CD4-positive, alpha-beta T cell treated with Interferon gamma for 1 hour (primary cell): ENCODE data around the gene SHANK3.

Source experiments
- DNase-seq: peaks from one replicate; pipeline ENCODE4 v3.0.0-alpha.2; 2020

Gene SHANK3

DNA sequence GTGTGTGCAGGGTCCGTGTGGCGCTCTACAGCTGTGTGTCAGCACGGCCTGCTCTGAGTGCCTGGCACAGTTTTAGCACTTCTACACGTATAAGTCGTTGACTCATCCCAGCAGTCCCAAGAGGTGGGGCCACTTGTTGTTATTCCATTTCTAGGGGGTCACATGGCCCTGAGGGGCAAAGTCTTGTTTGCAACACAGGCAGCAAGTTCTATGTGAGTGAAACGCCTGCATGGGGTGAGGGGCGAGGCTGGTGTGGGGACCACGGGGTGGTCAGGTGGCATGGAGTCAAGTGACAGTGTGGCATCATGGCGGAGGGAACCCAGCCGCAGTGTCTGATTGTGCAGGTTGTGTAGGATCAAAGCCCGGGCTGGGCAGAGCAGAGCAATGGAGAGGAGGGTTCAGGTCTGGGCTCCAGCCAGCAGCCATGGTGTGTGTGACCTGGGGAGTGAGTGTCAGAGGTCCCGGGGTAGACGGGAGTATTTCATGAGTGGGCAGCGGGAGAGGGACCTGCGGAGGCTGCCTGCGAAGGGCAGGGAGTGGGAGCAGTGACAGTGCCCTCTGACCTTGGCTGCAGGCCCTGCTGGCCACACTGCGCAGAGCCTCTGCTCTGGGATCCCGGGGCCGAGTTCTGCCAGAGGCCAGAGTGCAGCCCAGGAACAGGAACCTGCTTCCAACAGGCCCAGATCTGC lies 27.9 kb downstream of the SHANK3 start:
- DNase-seq, result no peak

DNA sequence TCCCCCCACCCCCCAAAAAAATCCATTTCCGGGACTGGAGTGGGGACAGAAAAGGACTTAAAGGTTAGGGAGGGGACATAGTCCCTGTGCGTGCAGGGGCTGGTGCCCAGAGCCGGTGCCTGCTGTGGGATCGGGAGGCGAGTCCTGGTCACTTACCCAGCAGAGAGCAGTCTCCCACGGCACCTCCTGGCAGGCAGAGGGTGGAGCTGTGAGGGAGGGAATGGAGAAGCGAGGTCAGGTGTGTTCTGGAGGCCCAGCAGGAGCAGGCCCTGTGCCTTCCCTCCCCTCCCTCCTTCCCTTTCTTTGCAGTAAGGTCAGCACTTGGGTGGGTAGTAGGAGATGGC lies 28.4 kb downstream of the SHANK3 start:
- DNase-seq, result no peak

DNA sequence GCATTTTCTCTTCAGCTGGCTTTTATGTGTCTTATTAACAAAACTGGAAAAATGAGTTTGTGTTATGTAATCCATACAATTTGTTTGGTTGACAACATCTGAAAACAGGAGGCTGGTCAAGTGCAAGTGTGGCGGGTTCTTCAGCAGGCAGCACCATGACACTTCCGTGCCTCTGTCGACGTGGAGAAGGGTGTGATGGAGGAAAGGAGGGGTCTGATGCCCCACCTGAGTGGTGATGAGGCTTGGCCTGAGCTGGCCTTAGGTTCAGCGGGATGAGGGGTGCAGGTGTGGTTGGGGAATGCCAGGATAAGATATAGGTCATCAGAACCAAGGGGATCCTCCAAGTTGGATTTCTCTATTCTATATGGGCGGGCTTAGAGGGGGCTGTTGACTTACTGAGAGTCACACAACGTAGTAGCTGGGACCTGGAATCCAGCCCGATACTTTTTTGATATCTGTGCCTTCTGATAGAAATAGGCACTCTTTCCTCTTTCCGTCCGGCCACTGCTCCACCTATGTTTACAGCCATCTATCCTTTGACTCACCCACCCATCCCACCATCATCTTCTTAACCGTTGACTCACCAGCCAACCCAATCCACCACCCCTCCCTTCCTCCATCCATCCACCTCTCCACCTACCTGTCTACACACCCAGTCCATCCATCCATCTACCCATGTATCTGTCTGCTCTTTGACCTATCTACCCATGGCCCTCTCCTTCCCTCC lies 29.0 kb downstream of the SHANK3 start:
- no peak for DNase-seq

DNA sequence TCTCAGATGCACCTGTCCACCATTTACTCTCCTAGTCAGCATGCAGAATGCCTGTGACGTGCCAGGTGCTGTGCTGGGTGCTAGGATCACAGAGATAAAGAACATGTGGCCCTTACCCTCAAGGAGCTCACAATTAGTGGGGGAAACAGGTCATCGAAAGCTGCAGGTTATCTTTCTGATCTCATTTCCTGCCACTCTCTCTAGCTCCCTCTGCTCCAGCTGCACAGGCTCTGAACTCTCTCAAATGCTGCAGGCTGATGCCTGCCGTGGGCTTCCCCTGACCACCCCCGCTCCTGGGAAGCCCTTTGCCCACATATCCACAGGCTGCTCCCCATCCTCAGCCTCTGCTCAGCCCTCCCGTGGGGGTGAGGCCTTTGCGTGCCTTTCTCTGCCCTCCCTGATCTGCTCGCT lies 29.6 kb downstream of the SHANK3 start:
- no peak for DNase-seq

DNA sequence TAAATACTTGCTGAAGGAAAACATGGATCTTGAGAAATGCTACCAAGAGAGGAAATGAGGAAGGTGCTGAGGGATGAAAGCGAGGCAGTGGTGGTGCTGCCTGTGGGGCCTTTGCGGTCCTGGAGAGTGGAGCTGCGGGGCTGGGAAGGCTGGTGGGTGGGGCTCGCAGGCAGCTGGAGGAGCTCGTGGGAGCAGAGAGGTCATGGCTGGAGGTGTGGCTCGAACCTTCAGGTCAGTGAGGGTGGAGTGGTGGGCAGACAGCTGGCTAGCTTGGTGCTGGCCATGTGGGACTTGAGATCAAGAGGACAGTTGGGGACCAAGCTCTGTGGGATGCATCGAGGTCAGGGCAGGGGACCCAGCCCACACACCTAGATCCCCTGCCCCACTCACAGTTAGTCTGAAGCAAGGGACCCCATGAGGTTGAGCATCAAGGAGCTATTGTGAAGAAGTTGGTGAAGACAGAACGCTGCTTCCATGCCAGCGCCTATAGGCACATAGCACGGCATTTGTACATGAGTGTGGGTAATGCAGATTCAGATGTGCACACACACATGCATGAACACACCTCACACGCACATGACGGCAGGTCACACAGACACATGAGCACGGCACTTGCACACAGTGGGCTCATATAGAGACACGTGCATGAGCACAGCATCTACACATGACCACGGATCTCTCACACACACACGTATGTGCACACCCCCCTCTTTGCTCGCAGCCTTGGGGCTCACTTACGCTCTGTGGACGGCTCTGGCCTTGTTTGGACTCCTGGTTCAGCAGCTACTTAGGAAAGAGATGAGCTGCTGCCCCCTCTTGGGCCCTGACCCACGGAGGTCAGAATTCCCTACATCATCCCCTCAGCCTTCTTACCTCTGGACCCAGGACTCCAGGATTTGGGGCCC lies 30.4 kb downstream of the SHANK3 start:
- no peak for DNase-seq

DNA sequence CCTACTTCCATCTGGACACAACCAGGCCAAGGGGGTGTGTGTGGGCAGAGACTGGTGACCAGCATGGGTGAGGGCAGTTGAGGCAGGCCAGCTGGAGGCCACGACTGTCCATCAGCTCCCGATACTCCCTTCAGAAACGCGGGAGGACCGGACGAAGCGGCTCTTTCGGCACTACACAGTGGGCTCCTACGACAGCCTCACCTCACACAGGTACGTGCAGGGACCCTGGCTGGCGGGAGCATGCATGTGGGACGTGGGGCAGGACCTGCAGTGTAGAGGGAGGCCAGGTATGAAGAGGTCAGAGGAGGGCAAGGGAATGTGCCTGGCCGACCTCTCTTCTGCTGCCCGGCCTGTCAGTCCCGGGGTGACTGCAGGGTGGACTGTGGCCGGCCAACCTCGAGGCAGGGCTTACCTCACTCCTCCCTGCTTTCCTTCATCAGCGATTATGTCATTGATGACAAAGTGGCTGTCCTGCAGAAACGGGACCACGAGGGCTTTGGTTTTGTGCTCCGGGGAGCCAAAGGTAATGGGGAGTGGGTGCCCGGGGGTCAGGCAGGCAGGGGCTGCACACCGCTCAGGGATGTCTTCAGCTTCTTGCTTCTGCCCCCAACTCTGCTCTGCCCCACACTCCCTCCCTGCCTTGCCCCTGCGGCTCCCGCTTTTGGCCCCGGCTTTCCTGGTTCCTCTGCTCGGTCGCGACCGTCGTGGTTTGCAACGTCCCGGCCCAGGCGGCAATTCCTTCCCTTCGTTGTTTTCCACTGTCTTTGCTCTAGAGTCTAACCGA lies 31.3 kb downstream of the SHANK3 start:
- no peak for DNase-seq

DNA sequence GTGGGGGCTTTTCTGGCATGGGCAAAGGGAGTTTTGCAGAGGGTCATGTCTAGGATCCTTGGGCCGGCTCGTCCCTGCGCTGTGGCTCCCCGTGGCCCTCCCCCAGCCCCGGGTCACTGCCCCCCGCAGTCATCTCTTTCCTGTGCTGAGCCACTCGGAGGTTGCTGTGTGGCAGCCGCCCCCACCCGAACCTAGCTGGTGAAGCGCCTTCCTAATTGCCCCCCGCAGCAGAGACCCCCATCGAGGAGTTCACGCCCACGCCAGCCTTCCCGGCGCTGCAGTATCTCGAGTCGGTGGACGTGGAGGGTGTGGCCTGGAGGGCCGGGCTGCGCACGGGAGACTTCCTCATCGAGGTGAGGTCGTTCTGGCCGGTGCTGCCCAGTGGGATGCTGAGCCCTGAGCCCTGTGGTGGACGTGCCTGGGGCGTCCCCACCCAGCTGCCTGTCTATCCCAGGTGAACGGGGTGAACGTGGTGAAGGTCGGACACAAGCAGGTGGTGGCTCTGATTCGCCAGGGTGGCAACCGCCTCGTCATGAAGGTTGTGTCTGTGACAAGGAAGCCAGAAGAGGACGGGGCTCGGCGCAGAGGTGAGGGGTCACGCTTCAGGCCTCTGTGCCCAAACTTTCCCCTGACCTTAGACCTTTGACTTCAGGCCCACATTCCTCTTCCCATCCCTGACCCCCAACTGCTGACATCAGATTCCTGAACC lies 32.0 kb downstream of the SHANK3 start:
- DNase-seq, result no peak

DNA sequence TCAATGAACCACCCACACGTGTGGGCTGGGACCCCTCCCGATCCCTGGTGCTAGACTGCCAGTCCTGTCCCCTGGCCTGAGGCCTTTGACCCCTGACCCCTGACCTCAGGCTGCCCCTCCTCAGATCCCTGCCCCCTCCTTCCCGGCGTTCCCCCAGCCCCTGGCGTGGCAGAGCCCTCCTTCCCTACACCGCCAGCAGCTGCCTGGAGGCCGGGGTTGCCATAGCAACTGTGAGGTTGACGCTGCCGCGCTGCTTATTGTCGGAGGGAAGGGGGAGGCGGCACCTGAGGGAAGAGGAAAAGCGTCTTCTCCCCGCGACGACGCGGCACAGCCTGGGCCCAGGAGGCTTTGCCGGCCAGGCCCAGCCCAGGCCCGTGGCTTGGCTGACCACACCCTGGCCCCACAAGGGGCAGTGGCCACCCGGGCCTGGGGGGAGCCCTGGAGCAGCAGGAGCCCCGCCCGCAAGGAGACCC lies 32.6 kb downstream of the SHANK3 start:
- DNase-seq, result no peak

DNA sequence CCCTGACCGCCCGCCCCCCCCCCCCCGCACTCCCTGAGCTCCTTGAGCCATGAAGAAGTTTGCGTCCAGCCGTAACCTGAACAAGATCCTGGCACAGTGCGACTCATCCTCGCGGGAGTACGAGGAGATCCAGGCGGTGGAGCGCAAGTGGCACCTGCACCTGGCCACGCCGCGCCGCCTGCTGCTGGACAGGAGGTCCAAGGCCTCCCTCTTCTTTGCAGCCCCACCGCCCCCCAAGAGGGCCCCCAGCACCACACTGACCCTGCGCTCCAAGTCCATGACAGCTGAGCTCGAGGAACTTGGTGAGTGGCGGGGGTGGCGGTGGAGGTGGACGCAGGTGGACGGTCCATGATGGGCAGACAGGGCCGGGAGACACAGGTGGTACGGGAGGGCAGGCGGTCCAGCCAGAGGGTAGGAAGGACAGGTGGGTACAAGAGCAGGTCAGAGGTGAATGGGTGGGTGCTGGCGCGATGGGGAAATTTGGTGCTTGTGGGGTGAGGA lies 33.3 kb downstream of the SHANK3 start:
- DNase-seq, result no peak

DNA sequence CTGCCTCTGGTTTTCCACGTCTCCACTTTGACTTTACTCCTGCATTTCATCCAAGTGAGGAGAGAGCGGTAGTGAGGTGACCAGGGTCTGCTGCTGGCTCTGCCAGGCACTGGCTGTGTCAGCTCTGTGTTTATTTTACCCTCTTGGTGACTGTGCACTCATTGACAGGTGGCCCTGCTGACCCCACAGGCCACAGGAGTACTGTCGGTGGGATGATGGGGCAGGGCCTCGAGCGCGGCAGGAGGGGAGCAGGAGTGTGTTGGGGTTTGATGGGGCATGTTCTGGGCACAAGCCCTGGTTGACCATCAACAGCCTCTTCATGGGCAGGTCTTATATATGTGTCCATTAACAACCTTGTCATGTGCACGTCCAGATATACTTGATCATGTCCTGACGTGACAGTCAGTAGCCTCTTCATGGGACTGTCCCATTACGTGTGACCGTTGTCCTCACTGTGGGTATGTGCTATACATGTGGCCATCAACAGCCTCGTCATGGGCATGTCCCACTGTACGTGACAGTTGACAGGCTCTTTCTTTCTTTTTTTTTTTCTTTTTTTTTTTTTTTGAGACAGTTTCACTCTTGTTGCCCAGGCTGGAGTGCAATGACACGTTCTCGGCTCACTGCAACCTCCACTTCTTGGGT lies 34.0 kb downstream of the SHANK3 start:
- DNase-seq, result no peak

DNA sequence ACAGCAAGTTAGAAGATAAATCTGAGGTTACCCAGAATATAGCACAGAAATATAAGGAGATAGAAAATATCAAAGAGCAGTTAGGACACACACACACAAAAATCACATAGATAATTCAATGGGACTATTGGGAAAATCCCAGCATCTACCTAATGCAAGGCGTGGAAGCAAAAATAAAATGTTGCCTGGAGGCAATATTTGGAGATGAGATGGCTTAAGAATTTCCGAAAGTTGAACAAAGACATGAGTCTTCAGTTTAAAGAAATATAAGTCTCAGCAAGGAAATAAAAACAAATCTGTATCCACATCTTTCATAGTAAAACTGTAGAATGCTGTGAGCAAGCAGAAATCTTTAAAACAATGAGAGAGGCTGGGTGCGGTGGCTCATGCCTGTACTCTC lies 35.9 kb downstream of the SHANK3 start:
- DNase-seq, result no peak

DNA sequence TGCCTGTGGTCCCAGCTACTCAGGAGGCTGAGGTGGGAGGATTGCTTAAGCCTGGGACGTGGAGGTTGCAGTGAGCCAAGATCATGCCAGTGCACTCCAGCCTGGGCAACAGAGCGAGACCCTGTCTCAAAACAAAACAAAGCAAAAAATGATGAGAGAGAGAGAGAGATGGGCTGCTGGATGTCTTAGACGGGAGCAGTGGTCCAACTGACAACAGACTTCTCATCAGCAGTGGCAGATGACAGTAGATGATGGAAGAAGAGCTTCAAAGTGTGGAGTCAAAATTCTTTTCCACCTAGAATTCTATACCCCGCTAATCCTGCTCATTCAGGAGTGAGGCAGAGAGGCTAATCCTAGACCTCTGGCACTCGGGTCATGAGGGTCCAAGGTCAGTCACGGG lies 36.4 kb downstream of the SHANK3 start:
- DNase-seq, result no peak

DNA sequence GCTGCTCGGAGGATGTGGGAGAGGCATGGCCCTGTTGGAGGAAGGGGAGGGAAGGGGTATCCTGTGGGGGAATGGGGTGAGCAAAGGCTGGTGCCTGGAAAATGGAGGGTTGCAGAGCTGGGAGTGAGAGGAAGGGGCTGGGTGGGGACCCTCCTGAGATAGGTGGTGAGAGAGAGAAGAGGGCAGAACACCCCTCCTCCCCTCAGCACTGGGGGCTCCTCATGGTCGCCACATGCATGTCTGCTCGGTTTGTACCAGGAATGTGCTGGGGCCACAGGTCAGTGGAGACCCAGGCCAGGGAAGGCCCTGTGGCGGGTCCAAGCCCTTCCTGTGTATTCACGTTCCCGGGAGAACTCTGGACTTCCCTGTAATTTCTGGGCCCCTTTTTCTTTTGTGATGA lies 37.6 kb downstream of the SHANK3 start:
- no peak for DNase-seq

DNA sequence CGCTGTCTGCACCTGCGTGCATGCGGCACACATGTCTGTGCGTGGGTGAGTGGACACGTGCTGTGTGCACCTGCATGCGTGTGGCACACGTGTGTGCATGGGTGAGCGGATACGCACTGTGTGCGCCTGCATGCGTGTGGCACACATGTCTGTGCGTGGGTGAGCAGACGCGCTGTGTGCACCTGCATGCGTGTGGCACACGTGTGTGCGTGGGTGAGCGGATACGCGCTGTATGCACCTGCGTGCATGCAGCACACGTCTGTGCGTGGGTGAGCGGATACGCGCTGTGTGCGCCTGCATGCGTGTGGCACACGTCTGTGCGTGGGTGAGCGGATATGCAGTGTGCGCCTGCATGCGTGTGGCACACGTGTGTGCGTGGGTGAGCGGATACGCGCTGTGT lies 38.3 kb downstream of the SHANK3 start:
- DNase-seq, result no peak

DNA sequence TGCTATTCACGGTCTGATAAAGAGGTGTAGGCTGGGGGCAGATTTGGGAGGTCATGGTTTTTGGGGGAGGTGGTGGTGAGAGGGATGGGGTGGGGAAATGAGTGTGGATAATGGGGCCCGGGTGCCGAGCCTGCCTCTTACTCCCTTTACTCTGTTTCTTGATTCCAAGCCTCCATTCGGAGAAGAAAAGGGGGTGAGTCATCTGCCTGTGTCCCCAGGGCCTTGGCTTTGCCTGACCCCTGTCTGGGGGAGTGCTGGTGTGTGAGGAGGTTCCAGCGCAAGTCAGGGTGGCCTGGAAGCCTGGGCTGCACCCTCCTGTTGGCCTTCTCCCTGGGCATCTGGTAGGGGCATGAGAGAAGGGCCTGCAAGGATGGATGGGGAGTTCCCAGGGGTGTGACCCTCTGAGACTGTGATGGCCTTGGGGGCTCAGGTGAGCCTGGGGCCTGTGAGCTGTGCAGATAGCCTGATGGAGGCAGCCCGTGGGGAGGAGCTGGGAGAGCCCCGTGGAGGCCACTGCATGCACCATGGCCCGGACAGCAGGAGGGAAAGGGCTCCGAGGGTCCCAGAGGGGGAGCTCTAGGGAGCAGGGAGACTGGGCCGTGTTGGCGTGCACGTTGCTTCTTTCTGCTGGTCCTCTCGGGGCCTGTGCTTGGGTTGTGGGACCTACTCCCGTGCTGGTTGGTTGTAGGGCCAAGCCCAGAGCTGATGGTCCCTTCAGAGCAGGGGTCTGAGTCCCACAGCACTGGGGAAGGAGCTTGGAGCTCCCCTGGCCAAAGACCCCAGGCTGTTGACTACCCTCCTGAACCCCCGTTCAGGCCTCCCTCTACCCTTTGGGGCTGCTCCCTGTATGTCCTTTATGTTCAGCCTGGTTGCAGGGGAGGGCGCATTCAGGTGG lies 39.1 kb downstream of the SHANK3 start:
- DNase-seq, result no peak

DNA sequence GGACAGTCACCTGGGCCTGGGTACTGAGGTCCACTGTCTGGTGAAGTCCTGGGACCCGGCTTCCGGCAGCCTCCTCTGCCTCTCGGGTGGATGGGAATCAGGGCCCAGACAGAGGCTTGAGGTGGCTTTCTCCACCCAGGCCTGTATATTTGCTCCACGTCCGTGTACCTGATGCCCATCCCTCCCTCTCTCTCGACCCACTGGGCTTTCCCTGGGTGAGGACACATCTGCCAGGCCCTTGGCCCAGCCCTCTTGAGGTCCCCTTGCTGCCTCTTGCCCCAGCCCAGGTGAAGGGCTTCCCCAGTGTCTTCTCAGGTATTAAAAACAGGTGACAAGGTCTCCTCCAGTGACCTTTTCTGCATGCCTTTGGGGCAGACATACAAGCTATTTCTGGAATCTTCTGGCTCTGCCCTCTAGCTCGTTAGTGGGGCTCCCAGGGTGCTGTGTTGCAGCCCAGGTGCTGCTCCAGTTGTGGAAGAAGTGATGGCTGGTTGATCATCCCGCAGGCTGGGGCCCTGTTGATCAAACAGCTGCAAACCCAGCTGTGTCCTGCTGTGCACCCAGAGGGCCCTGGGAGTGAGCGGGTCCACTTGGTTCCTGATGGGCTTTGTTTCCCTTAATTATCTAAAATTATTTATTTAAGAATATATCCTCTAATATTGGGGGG lies 39.9 kb downstream of the SHANK3 start:
- DNase-seq, result no peak

DNA sequence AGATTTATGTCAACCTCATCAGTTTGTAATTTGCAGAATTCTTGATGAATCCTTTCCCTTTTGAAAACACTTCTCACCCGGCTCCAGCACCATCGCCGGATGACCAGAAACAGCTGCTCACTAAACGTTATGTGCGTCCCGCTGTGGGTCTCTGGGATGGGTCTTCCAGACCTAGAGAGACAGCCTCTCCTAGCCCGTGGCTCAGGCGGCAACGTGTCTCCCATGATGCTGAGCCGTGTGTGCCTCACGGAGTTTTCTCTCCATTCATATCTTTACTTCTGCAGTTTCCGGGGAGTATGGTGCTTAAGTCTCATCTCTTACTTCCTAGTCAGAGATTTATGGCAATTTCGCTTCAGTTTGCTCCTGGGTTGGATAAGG lies 40.4 kb downstream of the SHANK3 start:
- no peak for DNase-seq

DNA sequence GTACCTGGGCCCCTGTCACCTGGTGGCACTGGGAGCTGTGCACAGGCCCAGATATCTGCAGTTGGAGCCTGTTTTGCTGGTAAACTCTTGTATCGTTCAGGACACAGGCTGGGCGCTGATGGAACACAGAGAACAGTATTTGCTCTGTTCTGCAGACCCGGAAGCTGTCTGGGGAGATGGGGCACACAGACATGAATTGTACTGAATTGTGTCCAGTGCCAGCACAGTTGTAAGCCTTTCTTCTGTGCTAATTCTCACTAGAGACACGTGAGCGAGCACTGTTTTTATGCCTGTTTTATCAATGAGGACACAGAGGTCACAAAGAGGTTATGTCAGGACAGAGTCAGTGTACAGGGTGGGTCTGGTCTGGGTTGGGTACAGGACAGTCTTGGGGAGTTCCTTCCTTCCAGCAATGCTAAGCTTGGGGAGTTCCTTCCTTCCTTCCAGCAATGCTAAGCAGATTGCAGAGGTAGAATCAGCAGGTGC lies 41.0 kb downstream of the SHANK3 start:
- DNase-seq, result no peak

DNA sequence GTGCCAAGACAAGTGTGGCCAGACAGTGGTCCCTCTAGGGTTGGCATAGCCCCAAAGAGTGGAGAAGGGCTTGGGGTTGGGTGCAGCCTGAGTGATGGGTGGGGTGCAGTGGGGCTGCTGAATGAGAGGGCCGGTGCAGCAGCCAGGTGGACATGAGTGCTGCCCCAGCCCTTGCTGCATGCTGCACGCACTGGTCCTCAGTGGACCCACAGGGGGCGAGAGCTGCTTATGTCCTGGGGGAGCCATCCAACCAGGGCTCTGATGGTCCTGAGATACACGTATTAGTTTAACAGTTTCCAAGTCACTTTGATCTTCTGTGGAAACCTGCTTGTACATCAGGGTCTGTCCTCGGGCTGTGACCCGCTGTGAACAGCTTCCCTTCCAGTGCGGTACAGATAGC lies 41.5 kb downstream of the SHANK3 start:
- DNase-seq, result no peak
